ENCODE results near the gene NID2.

NID2 gene

GRCh38 chr14:52068615-52069306 lies at the start of gene NID2:
NID2 (minus strand) TSS chr14:52069059; CDS start chr14:52068994, 65 bp downstream.
- DNase-seq = peak; percentile 26

GRCh38 chr14:52117111-52117832 lies 48.4 kb upstream of the NID2 start:
- no peak for DNase-seq

GRCh38 chr14:52115286-52115685 lies 46.4 kb upstream of the NID2 start:
- no peak for DNase-seq

GRCh38 chr14:52112336-52113018 lies 43.6 kb upstream of the NID2 start:
- DNase-seq = no peak

GRCh38 chr14:52111583-52111982 lies 42.7 kb upstream of the NID2 start:
- no peak for DNase-seq

- no peak for DNase-seq
Measured at GRCh38 chr14:52110441-52111086, 41.7 kb upstream of the NID2 start.

GRCh38 chr14:52108823-52109222 lies 40.0 kb upstream of the NID2 start:
- no peak for DNase-seq

GRCh38 chr14:52106840-52107239 lies 38.0 kb upstream of the NID2 start:
- no peak for DNase-seq

GRCh38 chr14:52103416-52103815 lies 34.6 kb upstream of the NID2 start:
- DNase-seq = no peak

- no peak for DNase-seq
Measured at GRCh38 chr14:52095794-52096193, 26.9 kb upstream of the NID2 start.

- no peak for DNase-seq
Measured at GRCh38 chr14:52095336-52095735, 26.5 kb upstream of the NID2 start.

- DNase-seq = no peak
Measured at GRCh38 chr14:52094546-52095271, 25.9 kb upstream of the NID2 start.

GRCh38 chr14:52091928-52092327 lies 23.1 kb upstream of the NID2 start:
- DNase-seq = no peak

- DNase-seq = no peak
Measured at GRCh38 chr14:52090936-52091335, 22.1 kb upstream of the NID2 start.

GRCh38 chr14:52089218-52089617 lies 20.4 kb upstream of the NID2 start:
- DNase-seq = no peak

GRCh38 chr14:52086711-52087110 lies 17.9 kb upstream of the NID2 start:
- DNase-seq = no peak

GRCh38 chr14:52082903-52083302 lies 14.0 kb upstream of the NID2 start:
- DNase-seq = no peak

GRCh38 chr14:52081964-52082363 lies 13.1 kb upstream of the NID2 start:
- no peak for DNase-seq

GRCh38 chr14:52080808-52081755 lies 12.2 kb upstream of the NID2 start:
- peak; percentile 25 for DNase-seq

- DNase-seq = no peak
Measured at GRCh38 chr14:52080158-52080800, 11.4 kb upstream of the NID2 start.

Data from NCI-H524 treated with DMSO at 0.1 percent for 48 hours (cell line).